Smooth muscle cell (in vitro differentiated cells): ENCODE data around the gene SULT1A1. TPM values are rescaled to one million over a fixed set of nuclear protein-coding genes. Genes with fewer than 3 reads are reported as not detected.
"Not testable (repeated sequence)": the region's sequence is repeated elsewhere in the genome, so short reads cannot be mapped to it uniquely, and the experiment has no call there.

Source experiments
- DNase-seq: peaks from one replicate; lab custom pipeline; 2025; ENCODE audit not compliant: unreplicated experiment; lab: John Stamatoyannopoulos, UW
- H2AFZ ChIP-seq: fragments of 200-600 bp; sonication (generic); 2 replicates; pipeline ENCODE4 v1.6.0; 2016; ENCODE audit warnings: antibody characterized with exemption, low read depth, mild to moderate bottlenecking
- H3F3A ChIP-seq: fragments of 200-600 bp; sonication (generic); 2 replicates; pipeline ENCODE4 v1.6.0; 2017; ENCODE audit warnings: antibody characterized with exemption, low read depth
- H3K27ac ChIP-seq: fragments of 200-600 bp; sonication (generic); 2 replicates; pipeline ENCODE4 v1.5.1; 2016; ENCODE audit warnings: low read depth, mild to moderate bottlenecking
- H3K27me3 ChIP-seq: fragments of 200-600 bp; sonication (generic); 2 replicates; pipeline ENCODE4 v1.6.1; 2016; ENCODE audit warnings: low read depth, mild to moderate bottlenecking
- H3K36me3 ChIP-seq: fragments of 200-600 bp; sonication (generic); 2 replicates; pipeline ENCODE4 v1.5.1; 2016; ENCODE audit warnings: low read depth
- H3K4me1 ChIP-seq: fragments of 200-600 bp; sonication (generic); 2 replicates; pipeline ENCODE4 v1.5.1; 2016; ENCODE audit warnings: low read depth
- H3K4me2 ChIP-seq: fragments of 200-600 bp; sonication (generic); 2 replicates; pipeline ENCODE4 v1.6.0; 2016; ENCODE audit warnings: mild to moderate bottlenecking
- H3K4me3 ChIP-seq: fragments of 200-600 bp; sonication (generic); 2 replicates; pipeline ENCODE4 v1.5.1; 2016; ENCODE audit warnings: mild to moderate bottlenecking
- H3K79me2 ChIP-seq: fragments of 200-600 bp; sonication (generic); 2 replicates; pipeline ENCODE4 v1.6.0; 2016; ENCODE audit warnings: low read depth, mild to moderate bottlenecking
- H3K9ac ChIP-seq: fragments of 200-600 bp; sonication (generic); 2 replicates; pipeline ENCODE4 v1.6.0; 2016; ENCODE audit warnings: low read depth
- H3K9me3 ChIP-seq: fragments of 200-600 bp; sonication (generic); replicated peaks from 2 replicates; pipeline ENCODE4 v1.5.1; 2016; ENCODE audit warnings: low read depth
- H4K20me1 ChIP-seq: fragments of 200-600 bp; sonication (generic); 2 replicates; pipeline ENCODE4 v1.6.0; 2016; ENCODE audit warnings: low read depth
- CTCF ChIP-seq: fragments of 200-600 bp; sonication (generic); IDR thresholded peaks from 2 replicates; pipeline ENCODE4 v1.5.1; 2017; ENCODE audit warnings: borderline replicate concordance, mild to moderate bottlenecking, antibody characterized with exemption; ENCODE audit not compliant: insufficient read depth, poor library complexity, severe bottlenecking
- WGBS: methylation state at CpG from one replicate; pipeline ENCODE4 v1.1.7; 2016; ENCODE audit warnings: low lambda C conversion rate; 5-methylcytosine and 5-hydroxymethylcytosine counted together
- polyA plus RNA-seq: library from polyadenylated mRNA; unstranded; fragments of >200 nt; fragmentation: Nextera tagmentation; extraction: Ambion mirVana; gene quantifications from 2 replicates; pipeline ENCODE4 v1.2.1, GENCODE V29; 2016
- total RNA-seq: library from RNA; depleted of rRNA; stranded (reverse); fragments of >200 nt; gene quantifications from 2 replicates; pipeline ENCODE4 v1.2.3, GENCODE V29; 2014

SULT1A1 gene
- total and polyA plus RNA-seq, 2 experiments from 2014 or later, result 1.3 TPM; not detected in 1

- WGBS, result 98% methylated on average over 2 of the region's 2 CpGs
- H3K79me2 ChIP-seq, result peaks cover 5% of the 10 kb centered on the region
- H3K36me3 ChIP-seq, result no peaks in the 10 kb centered on the region
- H3K4me2 ChIP-seq, result no peak overlapping the region
- H4K20me1 ChIP-seq, result no peaks in the 10 kb centered on the region
- H2AFZ ChIP-seq, result no peak overlapping the region
- H3K9me3 ChIP-seq, result peaks cover 4% of the 10 kb centered on the region
- peaks cover 4% of the 10 kb centered on the region for H3K4me1 ChIP-seq
- H3K27me3 ChIP-seq, result no peaks in the 10 kb centered on the region
- DNase-seq, result no peak
- H3F3A ChIP-seq, result no peaks in the 10 kb centered on the region
- H3K27ac ChIP-seq, result no peak overlapping the region
- no peak for TF ChIP-seq CTCF
- H3K9ac ChIP-seq, result no peak overlapping the region
- no peak overlapping the region for H3K4me3 ChIP-seq
Observed at GRCh38 chr16:28567292-28567691, 42.6 kb downstream of the SULT1A1 start.

DNA sequence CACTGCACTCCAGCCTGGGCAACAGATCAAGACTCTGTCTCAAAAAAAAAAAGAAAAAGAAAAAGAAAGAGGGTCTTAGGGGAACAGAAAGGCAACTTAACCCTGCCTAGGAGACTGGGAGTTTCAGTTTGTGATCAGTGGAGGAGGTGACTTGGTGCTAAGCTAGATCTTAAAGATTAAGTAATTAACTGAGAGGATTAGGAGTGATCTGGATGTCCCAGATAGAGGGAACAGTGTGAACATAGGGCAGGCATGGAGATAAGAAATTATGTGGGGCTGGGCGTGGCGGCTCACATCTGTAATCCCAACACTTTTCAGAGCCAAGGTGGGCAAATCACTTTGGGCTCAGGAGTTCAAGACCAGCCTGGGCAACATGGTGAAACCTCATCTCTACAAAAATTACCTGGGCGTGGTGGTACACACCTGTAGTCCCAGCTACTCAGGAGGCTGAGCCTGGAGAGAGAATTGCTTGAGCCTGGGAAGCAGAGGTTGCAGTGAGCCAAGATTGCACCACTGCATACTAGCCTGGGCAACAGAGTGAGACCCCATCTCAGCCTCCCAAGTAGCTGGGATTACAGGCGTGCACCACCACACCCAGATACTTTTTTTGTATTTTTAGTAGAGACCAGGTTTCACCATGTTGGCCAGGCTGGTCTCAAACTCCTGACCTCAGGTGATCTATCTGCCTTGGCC is 43.5 kb downstream of the SULT1A1 start:
- DNase-seq, result not testable (repeated sequence)

DNA sequence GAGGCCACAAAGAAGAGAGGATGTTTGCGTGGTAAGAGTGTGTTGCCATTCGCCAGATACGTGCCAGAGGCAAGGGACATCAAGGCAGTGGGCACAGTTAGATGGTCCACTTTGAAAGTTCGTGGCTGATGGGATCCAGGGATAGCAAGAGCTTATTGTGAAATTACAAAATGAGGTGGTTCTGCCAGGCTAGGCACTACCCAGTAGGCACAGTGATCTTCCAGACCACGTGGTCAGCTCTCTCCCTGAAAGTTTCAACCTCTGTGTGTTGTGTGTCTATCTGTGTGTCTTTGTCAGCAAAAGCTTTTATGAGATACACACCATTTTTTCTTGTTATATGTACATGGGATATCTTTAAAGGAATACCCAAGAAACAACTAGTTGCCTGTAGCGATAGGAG is 46.6 kb downstream of the SULT1A1 start:
- Histone ChIP-seq H2AFZ (no peak overlapping the region), H3K4me2 (no peak overlapping the region), H3K4me3 (no peak overlapping the region), H3K27me3 (no peaks in the 10 kb centered on the region), H4K20me1 (no peaks in the 10 kb centered on the region), H3K36me3 (no peaks in the 10 kb centered on the region), H3K79me2 (peaks cover 5% of the 10 kb centered on the region), H3K27ac (no peak overlapping the region), H3K9me3 (peaks cover 4% of the 10 kb centered on the region), H3K4me1 (no peaks in the 10 kb centered on the region), H3F3A (no peaks in the 10 kb centered on the region), H3K9ac (no peak overlapping the region)
- no peak for DNase-seq
- WGBS, result 94% methylated on average over 6 of the region's 6 CpGs
- no peak for TF ChIP-seq CTCF

More for the DNA sequence above, 43.5 kb downstream of the SULT1A1 start:
- not testable (repeated sequence) for H3K27me3 ChIP-seq, H3K9ac ChIP-seq, H3K4me2 ChIP-seq, H3K4me3 ChIP-seq, H3K4me1 ChIP-seq, H3K79me2 ChIP-seq, H4K20me1 ChIP-seq, H3K36me3 ChIP-seq, H3K27ac ChIP-seq, H3F3A ChIP-seq, H2AFZ ChIP-seq, H3K9me3 ChIP-seq
- 99% methylated on average over 4 of the region's 4 CpGs for WGBS

- no peak overlapping the region for H3K27ac ChIP-seq
- 99% methylated on average over 4 of the region's 4 CpGs for WGBS
Observed at GRCh38 chr16:28562199-28562598, 47.6 kb downstream of the SULT1A1 start.

More at GRCh38 chr16:28562199-28562598, 47.6 kb downstream of the SULT1A1 start:
- no peak for DNase-seq
- Histone ChIP-seq H3K4me1 (no peaks in the 10 kb centered on the region), H3K36me3 (no peaks in the 10 kb centered on the region), H3K4me3 (no peak overlapping the region), H3K27me3 (no peaks in the 10 kb centered on the region), H3K9me3 (peaks cover under 1% of the 10 kb centered on the region), H3K79me2 (peaks cover 4% of the 10 kb centered on the region), H3F3A (no peaks in the 10 kb centered on the region), H4K20me1 (no peaks in the 10 kb centered on the region), H3K4me2 (no peak overlapping the region), H2AFZ (no peak overlapping the region), H3K9ac (no peak overlapping the region)
- TF ChIP-seq CTCF, result no peak
